COLO829 (cell line): ENCODE data around the gene BDNF.

Experiments
- DNase-seq: peaks from one replicate; pipeline ENCODE4 v3.0.0; 2012; ENCODE audit warnings: low spot score

Gene BDNF

DNA sequence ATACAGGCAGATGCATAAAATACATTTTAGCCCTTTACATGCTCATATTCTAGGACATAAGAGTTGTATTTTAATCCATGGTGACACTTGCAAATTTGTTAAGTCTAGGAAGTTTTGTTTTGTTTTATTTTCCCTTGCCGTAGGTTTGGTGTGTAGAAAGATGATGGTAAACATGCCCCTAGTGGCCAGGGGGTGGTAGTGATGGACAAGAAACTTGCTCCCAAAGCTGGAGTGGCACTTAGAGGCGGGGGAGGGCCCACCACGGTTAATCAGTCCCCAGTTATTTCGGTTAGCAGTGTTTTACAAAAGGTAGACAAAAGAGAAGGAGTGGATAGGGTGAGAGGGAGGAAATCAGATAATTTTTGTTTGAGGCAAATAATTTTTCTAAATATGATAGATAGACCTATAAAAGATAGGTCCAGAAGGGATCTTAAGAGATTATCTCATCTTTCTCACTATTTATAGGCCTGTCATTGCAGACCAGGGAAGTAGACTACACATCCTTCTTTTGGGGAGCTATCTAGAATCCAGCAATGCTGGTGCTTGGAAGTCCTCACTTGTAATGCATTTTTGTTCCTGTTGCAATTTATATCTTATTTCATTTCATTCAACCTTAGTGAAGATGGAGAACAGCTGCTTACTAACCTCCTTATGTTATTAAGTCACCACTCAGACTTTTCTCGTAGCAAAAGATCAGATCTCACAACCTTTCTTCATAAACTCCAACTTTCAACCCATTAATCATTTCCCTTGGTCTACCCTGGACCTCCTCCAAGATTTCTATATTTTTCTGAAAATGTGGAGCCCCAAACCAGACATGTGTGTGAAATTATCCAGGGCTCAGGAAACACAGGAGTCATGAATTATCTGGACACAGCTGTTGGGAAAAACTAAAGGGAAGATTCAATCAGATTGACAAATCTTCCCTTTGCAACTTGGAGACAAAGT lies 5.9 kb upstream of the BDNF start:
- no peak for DNase-seq

DNA sequence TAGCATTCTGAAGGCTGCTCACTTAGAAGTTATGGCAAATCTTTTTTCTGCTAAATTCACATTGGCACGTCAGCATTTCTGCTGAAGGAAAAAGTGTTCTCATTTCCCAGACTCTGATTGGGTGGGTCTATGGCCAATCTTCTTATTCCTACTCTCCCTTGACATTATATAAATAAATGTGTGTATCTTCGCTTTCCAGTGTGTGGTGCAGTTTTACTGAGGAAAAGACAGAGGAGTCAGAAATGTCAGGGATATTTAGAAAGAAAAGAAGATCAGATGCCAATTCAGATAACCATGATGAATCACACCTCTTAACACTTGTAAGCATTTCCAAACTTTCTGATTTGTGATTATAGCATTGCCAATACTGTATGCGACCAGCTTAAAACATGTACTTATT lies 3.2 kb upstream of the BDNF start:
- DNase-seq: no peak

DNA sequence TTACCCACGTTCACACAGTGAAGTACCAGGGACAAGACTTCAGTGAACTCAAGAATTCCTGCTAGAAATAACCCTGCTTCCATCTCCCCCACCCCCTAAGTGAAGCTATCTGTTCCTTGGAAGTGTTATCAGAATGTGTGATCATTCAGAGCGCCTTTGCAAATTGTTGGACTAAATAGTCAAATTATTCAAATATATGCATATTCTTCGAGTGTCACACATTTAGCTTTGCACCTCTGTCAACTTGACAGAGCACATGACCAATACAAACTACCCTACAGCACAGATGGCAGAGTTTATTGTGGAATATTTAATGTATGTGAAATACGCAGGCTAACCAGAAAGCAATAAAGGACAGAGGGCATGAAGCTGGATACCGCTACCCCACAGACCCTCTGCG lies 2.6 kb upstream of the BDNF start:
- no peak for DNase-seq

DNA sequence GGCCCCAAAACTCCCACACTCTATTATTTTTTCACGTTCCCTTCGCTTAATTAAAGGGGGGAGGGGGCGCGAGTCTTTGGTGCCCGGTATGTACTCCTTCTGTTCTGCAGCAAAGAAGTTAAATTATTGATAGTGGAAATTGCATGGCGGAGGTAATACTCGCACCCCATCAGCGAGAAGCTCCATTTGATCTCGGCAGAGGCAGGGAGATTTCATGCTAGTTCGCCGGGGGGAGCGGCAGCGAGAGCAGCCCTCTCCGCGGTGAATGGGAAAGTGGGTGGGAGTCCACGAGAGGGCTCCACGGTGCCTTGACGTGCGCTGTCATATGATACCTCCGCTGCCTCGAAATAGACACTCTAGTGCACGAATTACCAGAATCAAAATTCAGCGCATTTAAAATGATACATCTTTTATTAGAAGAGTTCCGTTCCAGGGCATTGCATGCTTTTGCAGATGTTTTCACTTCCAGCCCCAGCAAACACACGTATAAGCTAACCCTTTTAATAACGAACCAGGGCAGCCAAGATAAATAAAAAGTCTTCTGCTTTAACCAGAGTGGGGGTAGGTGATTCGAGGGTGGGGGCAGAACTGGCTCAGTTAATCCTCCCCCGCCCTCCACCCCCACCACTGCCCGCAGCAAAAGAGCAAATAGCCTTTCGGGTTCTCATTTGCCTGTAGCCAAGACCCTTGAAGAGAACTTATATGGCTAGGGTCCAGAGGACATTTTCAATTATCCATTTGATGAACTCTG lies 1.3 kb upstream of the BDNF start:
- no peak for DNase-seq

DNA sequence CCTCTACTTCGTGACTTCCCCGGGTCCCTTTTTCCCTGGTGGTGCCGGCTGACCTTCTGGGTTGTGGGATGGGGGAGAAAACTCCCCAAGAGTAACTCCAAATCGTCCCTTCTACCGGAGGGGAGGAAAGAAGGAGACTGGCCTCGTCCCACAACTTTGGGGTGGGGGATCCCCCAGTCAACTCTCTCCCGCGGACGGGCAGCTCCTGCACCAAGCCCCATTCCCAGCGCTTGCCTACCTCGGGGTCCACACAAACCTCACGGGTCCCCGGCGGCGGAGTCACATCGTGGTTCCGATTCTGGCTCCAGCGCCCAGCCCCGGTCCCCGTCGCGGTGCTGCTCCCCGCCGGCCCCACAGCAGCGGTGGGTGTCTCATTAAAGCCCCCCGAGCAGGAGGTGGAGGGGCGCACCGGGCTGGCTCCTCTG lies 317 bp downstream of the BDNF start:
- DNase-seq: no peak

DNA sequence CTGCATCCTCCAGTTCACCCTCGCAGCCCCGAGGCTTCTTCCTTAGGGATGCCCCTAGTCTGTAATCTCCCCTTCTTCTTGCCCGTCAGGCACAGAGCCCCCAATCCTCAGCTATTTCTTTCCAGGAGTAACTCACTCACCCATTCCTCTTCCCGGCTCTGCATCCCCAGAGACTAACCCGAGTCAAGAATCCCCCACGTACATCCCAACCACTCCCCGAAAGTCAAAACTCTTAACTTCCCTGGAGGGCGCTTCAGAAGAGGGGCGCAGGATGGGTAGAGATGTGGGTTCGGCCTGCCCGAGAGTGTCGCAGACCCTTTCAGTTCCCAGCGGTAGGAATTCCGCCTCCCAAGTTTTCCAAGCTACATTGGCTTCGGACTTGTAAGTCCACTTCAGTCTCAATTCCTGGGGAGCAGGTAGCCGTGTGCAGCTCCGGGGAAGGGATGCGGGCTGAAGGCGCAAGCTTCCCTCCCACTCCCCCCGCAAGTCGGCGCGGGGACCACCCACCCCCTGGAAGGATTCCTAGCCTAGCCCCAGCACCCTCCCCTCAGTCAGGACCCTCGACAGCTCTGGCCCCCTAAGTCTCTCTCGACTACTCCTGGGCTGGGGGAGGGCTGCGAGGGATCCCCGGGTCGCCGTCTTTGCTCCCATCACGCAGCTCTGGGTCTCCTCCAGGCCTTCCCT lies 871 bp downstream of the BDNF start:
- DNase-seq: no peak

DNA sequence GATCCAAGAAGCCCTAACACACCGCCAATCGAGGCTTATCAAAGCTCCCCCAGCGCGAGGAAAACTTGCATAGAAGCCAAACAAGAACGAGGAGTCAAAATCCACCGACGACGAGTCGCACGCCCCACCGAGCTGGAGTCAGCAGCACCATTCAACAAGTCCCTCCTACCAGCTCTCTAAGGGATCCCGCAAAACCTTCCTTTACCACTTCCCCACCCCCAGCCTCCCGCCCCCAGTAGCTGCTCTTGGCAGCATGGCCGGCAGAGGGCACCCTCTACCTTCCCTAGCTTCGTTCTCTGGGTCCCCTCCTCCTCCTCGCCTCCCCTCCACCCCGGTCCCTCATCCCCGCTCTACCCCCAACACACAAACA lies 1.4 kb downstream of the BDNF start:
- DNase-seq: peak; percentile 71

DNA sequence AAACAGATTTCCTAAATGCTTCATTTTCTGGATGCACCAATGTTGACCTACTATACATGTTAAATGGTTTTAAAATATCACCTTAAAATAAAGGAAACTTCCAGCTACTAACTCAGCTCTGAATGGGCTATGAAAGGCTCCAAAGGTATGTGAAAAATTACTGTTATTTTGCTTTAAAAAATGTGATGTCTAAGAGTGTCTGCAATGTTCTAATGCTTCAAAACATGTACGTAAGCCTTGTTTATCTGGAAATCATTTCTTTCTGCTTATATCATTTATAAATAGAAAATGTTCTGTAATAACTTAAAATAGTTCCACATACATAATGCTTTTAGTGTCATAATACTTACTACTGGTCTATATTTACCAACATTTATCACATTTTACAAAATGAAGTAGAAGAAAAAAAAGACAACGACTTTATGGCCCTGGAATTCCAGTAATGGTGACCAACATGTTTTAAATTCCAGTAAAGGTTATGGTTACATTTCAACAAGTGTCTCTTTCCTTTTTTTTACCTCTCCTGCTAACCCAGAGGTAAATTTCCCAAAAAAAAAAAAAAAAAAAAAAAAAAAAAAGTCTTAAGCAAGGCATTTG lies 2.5 kb downstream of the BDNF start:
- DNase-seq: no peak

DNA sequence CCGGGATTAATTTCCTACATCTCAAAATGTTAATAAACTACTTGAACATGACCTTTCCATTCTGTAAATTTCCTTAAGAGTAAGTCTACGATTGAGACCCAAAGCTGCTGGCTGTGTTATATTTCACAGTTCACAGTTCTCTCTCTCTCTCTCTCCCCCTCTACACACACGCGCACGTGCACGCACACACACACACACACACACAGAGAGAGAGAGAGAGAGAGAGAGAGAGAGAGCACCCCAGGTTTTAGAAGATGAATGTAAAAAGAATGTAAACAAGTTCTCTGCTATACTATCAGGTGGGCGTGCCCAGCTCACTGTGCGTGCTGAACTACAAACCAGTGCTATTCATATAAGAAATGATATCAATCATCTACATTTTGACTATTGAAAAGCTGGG lies 3.3 kb downstream of the BDNF start:
- DNase-seq: no peak

DNA sequence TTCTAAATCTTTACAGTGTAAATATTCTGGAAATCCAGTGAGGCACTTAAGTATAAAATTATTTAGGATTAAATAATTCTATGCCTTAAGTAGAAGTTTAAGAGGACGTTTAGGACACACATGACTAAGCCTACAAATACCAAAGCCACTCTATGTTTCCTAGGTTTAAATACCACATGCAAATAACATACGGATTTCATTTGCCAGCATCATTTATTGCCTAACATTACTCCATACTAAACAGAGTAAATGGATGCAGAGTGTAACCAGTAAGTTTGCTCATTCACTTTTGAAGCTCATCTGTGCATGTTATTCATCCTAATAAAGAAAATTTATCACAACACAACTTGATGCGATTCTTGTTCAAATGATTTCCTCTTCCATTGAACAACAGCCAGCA lies 4.1 kb downstream of the BDNF start:
- no peak for DNase-seq

DNA sequence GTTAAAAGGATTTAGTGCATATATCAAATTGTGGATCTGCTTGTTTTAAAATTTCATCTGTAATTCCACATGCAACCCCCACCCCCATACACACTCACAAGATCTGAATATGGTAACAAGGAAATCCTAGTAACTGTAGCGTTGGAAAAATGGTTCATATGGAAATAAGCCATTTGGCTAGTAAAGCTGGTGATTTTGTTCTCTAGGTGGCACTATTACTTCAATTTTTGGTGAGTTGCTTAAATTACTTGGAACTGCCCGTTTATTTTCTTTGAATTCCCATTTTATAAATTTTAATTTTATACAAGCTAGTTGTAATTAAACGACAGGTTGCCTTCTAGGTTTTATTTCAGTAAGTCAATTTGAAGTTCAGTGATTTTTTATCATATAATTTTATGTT lies 5.3 kb downstream of the BDNF start:
- no peak for DNase-seq

DNA sequence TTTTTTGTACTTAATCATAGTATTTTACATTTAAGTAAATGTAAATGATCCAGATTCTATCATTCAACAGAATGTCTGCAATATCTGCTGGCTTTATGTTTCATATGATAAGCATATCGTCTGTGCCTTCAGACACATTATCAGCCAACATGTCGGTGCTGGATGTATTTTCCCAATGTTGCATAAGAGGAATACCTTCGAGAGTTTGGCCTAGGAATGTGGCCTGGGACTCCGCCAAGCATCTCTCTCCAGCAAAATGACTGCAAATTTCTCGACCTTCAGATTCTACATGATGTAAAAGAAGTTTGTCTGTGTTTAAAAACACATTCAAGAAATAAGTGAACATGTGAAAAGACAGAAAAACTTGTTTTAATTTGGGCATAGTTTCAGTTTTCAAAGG lies 6.9 kb downstream of the BDNF start:
- no peak for DNase-seq

DNA sequence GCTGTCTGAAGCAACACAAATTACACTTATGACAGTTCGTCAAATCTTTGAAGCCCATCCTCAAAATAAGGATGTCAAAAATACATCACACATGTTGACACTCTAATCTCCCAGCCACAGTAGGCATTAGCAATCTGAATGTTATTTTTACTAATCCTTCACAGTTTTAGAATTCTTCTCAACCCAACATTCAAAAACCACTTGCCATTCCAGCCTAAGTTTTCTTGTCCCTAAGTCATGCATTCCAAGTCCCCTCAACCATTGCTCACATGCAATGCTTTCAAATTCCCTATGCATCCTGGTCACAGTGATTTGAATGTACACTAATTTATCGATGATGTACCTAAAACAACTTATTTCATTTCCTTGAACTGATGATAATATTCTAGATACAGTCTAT lies 7.5 kb downstream of the BDNF start:
- no peak for DNase-seq

DNA sequence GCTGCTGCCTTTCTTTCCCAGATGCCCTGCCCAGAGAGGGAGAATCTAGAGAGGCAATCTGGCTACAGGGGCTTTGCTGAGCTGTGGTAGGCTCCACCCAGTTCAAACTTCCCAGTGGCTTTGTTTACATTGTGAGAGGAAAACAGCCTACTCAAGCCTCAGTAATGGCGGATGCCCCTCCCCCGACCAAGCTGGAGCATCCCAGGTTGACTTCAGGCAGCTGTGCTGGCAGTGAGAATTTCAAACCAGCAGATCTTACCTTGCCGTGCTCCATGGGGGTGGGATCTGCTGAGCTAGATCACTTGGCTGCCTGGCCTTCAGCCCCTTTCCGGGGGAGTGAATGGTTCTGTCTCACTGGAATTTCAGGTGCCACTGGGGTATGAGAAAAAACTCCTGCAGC lies 12.2 kb downstream of the BDNF start:
- no peak for DNase-seq

DNA sequence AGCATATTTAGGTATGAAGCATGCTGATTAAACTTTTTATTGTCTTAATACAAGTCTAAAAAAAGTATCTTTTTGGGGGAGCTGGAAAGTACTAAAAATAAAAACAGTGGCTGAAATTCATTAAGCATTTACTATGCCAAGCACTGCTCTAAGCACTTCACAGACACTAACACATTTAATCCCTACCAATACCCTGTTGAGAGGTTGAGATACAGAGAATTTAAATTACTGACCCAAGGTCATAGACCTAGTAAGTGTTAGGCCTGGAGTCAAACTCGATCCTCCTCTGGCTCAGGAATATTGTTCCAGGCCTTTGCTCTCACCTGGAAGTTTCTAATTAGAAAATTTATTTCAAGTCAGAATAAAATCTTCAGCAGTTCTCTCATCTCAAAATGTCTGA lies 18.6 kb downstream of the BDNF start:
- no peak for DNase-seq

DNA sequence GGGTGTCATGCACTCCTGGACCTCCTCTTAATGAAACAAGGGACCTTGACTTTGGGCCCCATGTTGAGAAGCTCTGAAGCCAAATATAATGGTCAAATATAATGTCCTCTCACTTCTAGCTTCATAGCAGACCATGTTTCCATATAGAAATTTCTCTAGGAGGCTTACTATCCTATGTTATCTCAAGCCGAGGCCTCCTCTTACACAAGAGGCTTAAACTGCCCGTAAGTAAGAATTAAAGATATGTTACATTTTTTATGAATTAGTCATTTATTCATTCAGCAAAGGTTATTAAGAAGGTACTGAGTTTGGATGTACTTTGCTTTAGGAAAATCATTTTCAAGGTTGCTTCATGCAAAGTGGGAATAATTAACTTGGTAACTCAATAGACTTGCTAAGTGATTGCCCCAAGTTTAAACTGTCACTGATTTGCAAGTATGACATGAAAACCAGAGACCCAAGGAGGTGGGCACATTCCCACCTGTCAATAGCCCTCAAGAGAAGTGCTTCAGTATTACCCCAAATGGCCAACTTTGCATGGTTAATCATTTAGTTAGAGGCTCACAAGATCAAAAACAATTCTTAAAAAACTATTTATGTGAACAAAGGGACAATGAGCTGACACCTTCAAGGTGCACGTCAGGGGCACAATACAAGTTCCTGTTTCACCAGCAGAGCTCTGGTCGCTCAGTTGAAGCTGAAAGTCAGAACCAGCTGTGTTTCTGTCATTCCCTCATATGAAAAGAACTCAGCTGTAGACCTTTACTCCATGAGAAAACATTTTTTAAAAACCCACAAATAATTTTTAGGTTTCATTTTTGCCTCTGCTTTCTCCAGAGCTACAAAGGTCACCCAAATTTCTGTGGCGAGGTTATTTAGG lies 20.9 kb downstream of the BDNF start:
- DNase-seq: no peak

DNA sequence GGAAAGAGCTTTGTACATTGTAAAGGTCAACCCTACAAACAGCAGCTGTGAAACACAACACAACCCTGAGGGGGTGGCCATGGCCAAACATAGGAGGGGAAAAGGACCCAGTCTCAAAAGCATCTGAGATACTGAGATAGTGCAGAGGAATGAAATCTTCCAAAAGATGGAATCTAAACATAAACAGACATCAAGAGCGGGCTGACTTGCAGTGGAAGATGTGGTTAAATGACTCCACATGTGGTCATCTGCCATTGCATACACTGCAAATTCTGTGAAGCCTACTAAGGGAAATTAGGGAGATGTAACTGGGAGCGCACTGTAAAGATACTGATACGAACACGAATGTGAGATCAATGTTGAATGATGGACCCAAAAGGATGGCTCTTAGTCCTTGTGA lies 22.0 kb downstream of the BDNF start:
- no peak for DNase-seq

DNA sequence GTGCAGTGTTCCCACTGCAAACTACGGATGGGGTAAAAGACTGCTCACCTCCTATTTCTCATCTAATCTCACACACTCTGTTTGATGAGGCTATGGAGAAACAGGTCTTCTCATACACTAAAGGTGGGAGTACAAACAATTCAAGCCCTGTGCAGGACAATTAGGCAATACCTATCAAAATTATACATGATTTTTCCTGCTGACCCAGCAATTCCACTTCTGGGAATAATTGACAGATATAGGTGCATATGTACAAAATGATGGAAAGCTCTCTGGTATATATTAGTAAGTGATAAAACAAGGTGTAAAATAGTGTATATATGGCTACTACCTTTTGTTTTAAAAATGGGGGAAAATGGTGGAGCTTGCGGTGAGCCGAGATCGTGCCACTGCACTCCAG lies 23.1 kb downstream of the BDNF start:
- DNase-seq: no peak

DNA sequence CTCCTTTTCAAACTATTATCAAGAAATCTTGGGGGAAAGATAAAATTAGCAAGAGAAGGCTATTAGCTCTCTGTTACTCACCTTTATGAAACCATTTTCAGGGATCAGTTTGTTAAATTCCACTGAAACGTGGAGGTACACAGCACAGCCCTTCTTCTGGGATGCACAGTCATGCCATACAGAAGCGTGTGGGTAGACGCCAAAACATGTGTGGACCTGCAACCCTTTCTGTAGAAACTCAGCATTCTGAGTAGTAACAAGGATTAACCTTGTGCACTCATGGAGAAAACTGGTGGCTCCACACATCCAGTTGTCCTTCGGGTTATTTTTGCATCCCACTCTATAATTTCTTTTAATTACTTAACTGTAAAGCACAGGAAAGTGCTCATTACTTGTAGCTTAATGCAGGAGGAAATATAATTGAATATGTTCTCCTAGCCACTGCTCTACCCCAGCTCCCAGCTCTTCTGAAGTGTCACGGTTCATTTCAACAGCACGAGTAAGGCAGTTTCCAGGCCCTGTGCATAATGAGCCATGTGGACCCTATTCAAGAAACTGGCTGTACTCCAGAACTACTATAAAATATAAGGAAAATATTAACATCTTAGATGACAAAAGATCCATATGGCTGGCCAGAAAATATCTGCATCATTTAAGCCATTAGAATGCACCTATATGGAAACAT lies 26.1 kb downstream of the BDNF start:
- DNase-seq: no peak

DNA sequence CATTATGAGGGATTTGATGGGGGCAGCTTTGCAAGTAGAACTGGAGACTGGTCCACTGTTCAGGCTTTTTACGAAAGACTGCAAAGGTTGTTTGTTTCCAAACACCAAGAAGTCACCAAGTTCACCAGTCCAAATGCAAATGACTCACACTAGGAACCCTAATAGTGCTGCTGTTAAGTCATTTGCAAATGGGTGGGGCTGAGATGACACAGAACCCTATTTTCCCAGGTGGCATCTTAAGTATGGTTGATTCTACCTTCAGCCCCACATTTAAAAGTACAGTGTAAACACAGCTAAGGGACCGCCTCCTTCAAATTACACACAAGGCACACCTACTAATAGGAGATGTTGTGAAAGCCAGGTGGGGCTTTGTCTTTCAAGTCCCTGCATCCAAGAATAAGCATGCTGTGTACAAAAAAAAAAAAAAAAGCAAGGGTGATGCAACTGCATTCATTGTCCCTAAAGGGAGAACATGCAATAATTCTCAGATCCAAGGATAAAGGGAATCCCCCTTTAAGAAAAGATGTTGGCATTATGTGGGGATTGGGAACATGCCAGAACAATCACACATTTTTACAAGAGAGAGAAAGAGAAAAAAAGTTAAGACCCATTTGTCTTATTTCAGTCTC lies 27.3 kb downstream of the BDNF start:
- no peak for DNase-seq
